Hematopoietic multipotent progenitor cell treated with erythropoietin and hydrocortisone succinate and interleukin-3 and kit ligand, for 15 days (in vitro differentiated cells): ENCODE results near the gene ZCRB1.
A peak's percentile ranks its signal among the peaks of the same experiment; 100 is the strongest.
"Not testable (repeated sequence)": the region's sequence is repeated elsewhere in the genome, so short reads cannot be mapped to it uniquely, and the experiment has no call there.

Source experiments
- DNase-seq: peaks from one replicate; pipeline ENCODE4 v3.0.0-alpha.2; 2015; ENCODE audit warnings: low spot score

The ZCRB1 gene

GRCh38 chr12:42325653-42326474, at the start of gene ZCRB1, which contains the start of gene PPHLN1:
Gene ZCRB1, minus strand, starts transcription at chr12:42326094. Its CDS starts 1,992 bp downstream, at chr12:42324102.
Gene PPHLN1, plus strand, starts transcription at chr12:42326167. Its CDS starts 9,736 bp downstream, at chr12:42335903.
- peak; percentile 86 for DNase-seq

- no peak for DNase-seq
Measured at GRCh38 chr12:42373669-42374068, 47.8 kb upstream of the ZCRB1 start.

GRCh38 chr12:42372154-42372791, 46.4 kb upstream of the ZCRB1 start:
- DNase-seq = peak; percentile 71

GRCh38 chr12:42370013-42370412, 44.1 kb upstream of the ZCRB1 start:
- no peak for DNase-seq

GRCh38 chr12:42365486-42365885, 39.6 kb upstream of the ZCRB1 start:
- no peak for DNase-seq

GRCh38 chr12:42364692-42365091, 38.8 kb upstream of the ZCRB1 start:
- no peak for DNase-seq

- no peak for DNase-seq
Measured at GRCh38 chr12:42362647-42363260, 36.9 kb upstream of the ZCRB1 start.

- no peak for DNase-seq
Measured at GRCh38 chr12:42361909-42362646, 36.2 kb upstream of the ZCRB1 start.

- no peak for DNase-seq
Measured at GRCh38 chr12:42360747-42361403, 35.0 kb upstream of the ZCRB1 start.

- no peak for DNase-seq
Measured at GRCh38 chr12:42356344-42356743, 30.4 kb upstream of the ZCRB1 start.

GRCh38 chr12:42350021-42350407, 24.1 kb upstream of the ZCRB1 start:
- DNase-seq = not testable (repeated sequence)

- not testable (repeated sequence) for DNase-seq
Measured at GRCh38 chr12:42349119-42350020, 23.5 kb upstream of the ZCRB1 start.

- DNase-seq = no peak
Measured at GRCh38 chr12:42346403-42347002, 20.6 kb upstream of the ZCRB1 start.

- no peak for DNase-seq
Measured at GRCh38 chr12:42343721-42344120, 17.8 kb upstream of the ZCRB1 start.

- no peak for DNase-seq
Measured at GRCh38 chr12:42342028-42342427, 16.1 kb upstream of the ZCRB1 start.

- DNase-seq = no peak
Measured at GRCh38 chr12:42338280-42338679, 12.4 kb upstream of the ZCRB1 start.

- DNase-seq = no peak
Measured at GRCh38 chr12:42336286-42336685, 10.4 kb upstream of the ZCRB1 start.

GRCh38 chr12:42332301-42333285, 6.7 kb upstream of the ZCRB1 start:
- DNase-seq = peak; percentile 69

GRCh38 chr12:42330097-42330496, 4.2 kb upstream of the ZCRB1 start:
- not testable (repeated sequence) for DNase-seq
